HEK293 (cell line): Measurements from ENCODE around the gene FUCA1.

Source experiments
- CTCF ChIA-PET: fragments of 350-600 bp; formaldehyde crosslinking; extraction: SDS; loops from one replicate; lab custom pipeline; 2021; ENCODE audit warnings: antibody characterized with exemption; lab: Yijun Ruan, JAX
- POLR2A ChIA-PET: fragments of 300-600 bp; formaldehyde crosslinking; extraction: SDS; loops from one replicate; lab custom pipeline; 2020; ENCODE audit warnings: antibody characterized with exemption, inconsistent platforms; lab: Yijun Ruan, JAX
- H3K27ac ChIP-seq: fragments of 200-500 bp; sonication (Bioruptor generic); 2 replicates; pipeline ENCODE4 v1.5.1; 2014; ENCODE audit warnings: low read depth, low read length, control low read depth, inconsistent platforms; ENCODE audit errors: extremely low read depth
- H3K36me3 ChIP-seq, 2 experiments: fragments of 200-500 bp in 1 of 2; sonication (Bioruptor generic) in 1 of 2; 1 replicate in 1 of 2; 2 replicates in 1 of 2; pipeline ENCODE4 v1.5.1; 2014 to 2017; ENCODE audit warnings: inconsistent platforms in 2 of 2, low read length in 2 of 2; ENCODE audit not compliant: control insufficient read depth in 2 of 2, insufficient read depth in 1 of 2
- H3K4me1 ChIP-seq: fragments of 200-500 bp; sonication (Bioruptor generic); 2 replicates; pipeline ENCODE4 v1.5.1; 2014; ENCODE audit warnings: mild to moderate bottlenecking, low read length, inconsistent platforms; ENCODE audit not compliant: control insufficient read depth, insufficient read depth
- H3K4me3 ChIP-seq: 2 replicates; pipeline ENCODE4 v1.5.1; 2011; ENCODE audit warnings: low read depth, mild to moderate bottlenecking, control low read depth, low read length, moderate library complexity
- H3K9me3 ChIP-seq: fragments of 200-500 bp; sonication (Bioruptor generic); 2 replicates; pipeline ENCODE4 v1.5.1; 2014; ENCODE audit warnings: low read depth, low read length, inconsistent platforms; ENCODE audit not compliant: control insufficient read depth, insufficient read depth
- GLIS2 ChIP-seq: fragments of 450-650 bp; formaldehyde crosslinking; IDR thresholded peaks from 2 replicates; pipeline ENCODE4 v1.5.1; 2016; ENCODE audit warnings: missing biosample characterization, missing genetic modification characterization
- KLF17 ChIP-seq: fragments of 450-650 bp; formaldehyde crosslinking; IDR thresholded peaks from 2 replicates; pipeline ENCODE4 v1.5.1; 2016; ENCODE audit warnings: missing biosample characterization, missing genetic modification characterization
- KLF7 ChIP-seq: fragments of 450-650 bp; formaldehyde crosslinking; IDR thresholded peaks from 2 replicates; pipeline ENCODE4 v1.5.1; 2016; ENCODE audit warnings: missing biosample characterization, missing genetic modification characterization, borderline replicate concordance
- KLF9 ChIP-seq: fragments of 450-650 bp; formaldehyde crosslinking; IDR thresholded peaks from 2 replicates; pipeline ENCODE4 v1.5.1; 2016; ENCODE audit warnings: missing biosample characterization, missing genetic modification characterization, low read depth
- SALL2 ChIP-seq: fragments of 450-650 bp; formaldehyde crosslinking; IDR thresholded peaks from 2 replicates; pipeline ENCODE4 v1.5.0; 2017; ENCODE audit warnings: missing biosample characterization, mild to moderate bottlenecking, missing genetic modification characterization, borderline replicate concordance
- SCRT2 ChIP-seq: fragments of 450-650 bp; formaldehyde crosslinking; IDR thresholded peaks from 2 replicates; pipeline ENCODE4 v1.5.1; 2016; ENCODE audit warnings: missing biosample characterization, missing genetic modification characterization
- SP3 ChIP-seq: fragments of 450-650 bp; formaldehyde crosslinking; IDR thresholded peaks from 2 replicates; pipeline ENCODE4 v1.5.1; 2016; ENCODE audit warnings: missing biosample characterization, missing genetic modification characterization
- YY2 ChIP-seq: fragments of 450-650 bp; formaldehyde crosslinking; IDR thresholded peaks from 2 replicates; pipeline ENCODE4 v1.5.1; 2016; ENCODE audit warnings: missing biosample characterization, missing genetic modification characterization
- ZBTB8A ChIP-seq: fragments of 450-650 bp; formaldehyde crosslinking; IDR thresholded peaks from 2 replicates; pipeline ENCODE4 v1.5.1; 2016; ENCODE audit warnings: missing biosample characterization, missing genetic modification characterization
- ZFHX2 ChIP-seq: fragments of 450-650 bp; formaldehyde crosslinking; conservative IDR thresholded peaks from 2 replicates; pipeline ENCODE4 v1.5.1; 2016; ENCODE audit warnings: missing biosample characterization, missing genetic modification characterization
- ZFP3 ChIP-seq: fragments of 450-650 bp; formaldehyde crosslinking; IDR thresholded peaks from 2 replicates; pipeline ENCODE4 v1.5.1; 2016; ENCODE audit warnings: low read depth, missing biosample characterization, missing genetic modification characterization
- ZFP37 ChIP-seq: fragments of 450-650 bp; formaldehyde crosslinking; IDR thresholded peaks from 2 replicates; pipeline ENCODE4 v1.5.1; 2016; ENCODE audit warnings: missing biosample characterization, missing genetic modification characterization
- ZFP69B ChIP-seq: fragments of 450-650 bp; formaldehyde crosslinking; IDR thresholded peaks from 2 replicates; pipeline ENCODE4 v1.5.1; 2016; ENCODE audit warnings: missing biosample characterization, missing genetic modification characterization
- ZIC2 ChIP-seq: fragments of 450-650 bp; formaldehyde crosslinking; IDR thresholded peaks from 2 replicates; pipeline ENCODE4 v1.5.1; 2016; ENCODE audit warnings: missing biosample characterization, missing genetic modification characterization
- ZNF138 ChIP-seq: fragments of 450-650 bp; formaldehyde crosslinking; IDR thresholded peaks from 2 replicates; pipeline ENCODE4 v1.5.1; 2016; ENCODE audit warnings: missing biosample characterization, missing genetic modification characterization, borderline replicate concordance
- ZNF202 ChIP-seq: fragments of 450-650 bp; formaldehyde crosslinking; IDR thresholded peaks from 2 replicates; pipeline ENCODE4 v1.5.1; 2016; ENCODE audit warnings: missing biosample characterization, missing genetic modification characterization, borderline replicate concordance
- ZNF302 ChIP-seq: fragments of 450-650 bp; formaldehyde crosslinking; IDR thresholded peaks from 2 replicates; pipeline ENCODE4 v1.5.1; 2016; ENCODE audit warnings: missing biosample characterization, missing genetic modification characterization, low read depth
- ZNF324 ChIP-seq: fragments of 450-650 bp; formaldehyde crosslinking; IDR thresholded peaks from 2 replicates; pipeline ENCODE4 v1.5.1; 2016; ENCODE audit warnings: missing biosample characterization, missing genetic modification characterization
- ZNF37A ChIP-seq: fragments of 450-650 bp; IDR thresholded peaks from 2 replicates; pipeline ENCODE4 v1.5.1; 2018; ENCODE audit warnings: missing biosample characterization, missing genetic modification characterization
- ZNF433 ChIP-seq: fragments of 450-650 bp; formaldehyde crosslinking; IDR thresholded peaks from 2 replicates; pipeline ENCODE4 v1.5.1; 2016; ENCODE audit warnings: missing biosample characterization, missing genetic modification characterization, low read depth
- ZNF501 ChIP-seq: fragments of 450-650 bp; formaldehyde crosslinking; IDR thresholded peaks from 2 replicates; pipeline ENCODE4 v1.5.1; 2016; ENCODE audit warnings: missing biosample characterization, missing genetic modification characterization
- ZNF510 ChIP-seq: fragments of 450-650 bp; formaldehyde crosslinking; IDR thresholded peaks from 2 replicates; pipeline ENCODE4 v1.5.1; 2018; ENCODE audit warnings: mild to moderate bottlenecking, missing genetic modification characterization, missing biosample characterization; ENCODE audit not compliant: insufficient replicate concordance
- ZNF514 ChIP-seq: fragments of 450-650 bp; formaldehyde crosslinking; IDR thresholded peaks from 2 replicates; pipeline ENCODE4 v1.5.1; 2016; ENCODE audit warnings: missing biosample characterization, missing genetic modification characterization
- ZNF555 ChIP-seq: fragments of 450-650 bp; formaldehyde crosslinking; conservative IDR thresholded peaks from 2 replicates; pipeline ENCODE4 v1.5.1; 2017; ENCODE audit warnings: missing biosample characterization, mild to moderate bottlenecking, missing genetic modification characterization, inconsistent platforms
- ZNF561 ChIP-seq: fragments of 450-650 bp; IDR thresholded peaks from 2 replicates; pipeline ENCODE4 v1.5.1; 2018; ENCODE audit warnings: missing biosample characterization, missing genetic modification characterization, borderline replicate concordance
- ZNF610 ChIP-seq: fragments of 450-650 bp; formaldehyde crosslinking; IDR thresholded peaks from 2 replicates; pipeline ENCODE4 v1.5.1; 2016; ENCODE audit warnings: missing biosample characterization, missing genetic modification characterization, borderline replicate concordance
- ZNF623 ChIP-seq: fragments of 450-650 bp; formaldehyde crosslinking; IDR thresholded peaks from 2 replicates; pipeline ENCODE4 v1.5.1; 2016; ENCODE audit warnings: missing biosample characterization, missing genetic modification characterization
- ZNF660 ChIP-seq: fragments of 450-650 bp; IDR thresholded peaks from 2 replicates; pipeline ENCODE4 v1.5.1; 2018; ENCODE audit warnings: missing biosample characterization, mild to moderate bottlenecking, missing genetic modification characterization
- ZNF791 ChIP-seq: fragments of 450-650 bp; formaldehyde crosslinking; IDR thresholded peaks from 2 replicates; pipeline ENCODE4 v1.5.1; 2016; ENCODE audit warnings: missing biosample characterization, missing genetic modification characterization
- ZSCAN18 ChIP-seq: fragments of 450-650 bp; formaldehyde crosslinking; IDR thresholded peaks from 2 replicates; pipeline ENCODE4 v1.5.1; 2016; ENCODE audit warnings: missing biosample characterization, missing genetic modification characterization
- ZXDB ChIP-seq: fragments of 450-650 bp; formaldehyde crosslinking; IDR thresholded peaks from 2 replicates; pipeline ENCODE4 v1.5.1; 2016; ENCODE audit warnings: missing biosample characterization, missing genetic modification characterization
- TF ChIP-seq, protein P1 (sequence below): IDR thresholded peaks from 2 replicates; pipeline ENCODE4 v1.6.1; 2011; ENCODE audit warnings: mild to moderate bottlenecking, low read depth, low read length, borderline replicate concordance
- TF ChIP-seq, protein P2 (sequence below): fragments of 450-650 bp; formaldehyde crosslinking; IDR thresholded peaks from 2 replicates; pipeline ENCODE4 v1.5.1; 2016; ENCODE audit warnings: missing biosample characterization, missing genetic modification characterization

The FUCA1 gene

GRCh38 chr1:23825076-23825761, 42.9 kb downstream of the FUCA1 start, which contains the start of gene HMGCL:
HMGCL (minus strand) TSS chr1:23825429; CDS start chr1:23825415, 14 bp downstream.
- Histone ChIP-seq H3K4me3 (peak within 1 kb of the TSS; percentile 97), H3K27ac (peak within 1 kb of the TSS; percentile 57), H3K36me3 (no peaks in the 10 kb centered on the region), H3K9me3 (no peaks in the 10 kb centered on the region), H3K4me1 (no peaks in the 10 kb centered on the region)
- ChIA-PET CTCF (interaction anchor here (0.6 to 5.7 kb wide), 6 partner anchors 13 to 204 kb away, joined by 3 to 80 read pairs (median 4); partner anchors contain the start of gene PITHD1), POLR2A (interaction anchor here (0.6 to 3.1 kb wide), 16 partner anchors 9 to 218 kb away, joined by 3 to 11 read pairs (median 4); partner anchors contain the start of genes GALE, PITHD1 and PNRC2)
- TF ChIP-seq ZSCAN18 (tag by site-specific recombination) = no peak
- peak; percentile 40; the same call in 1 of the 2 replicates for TF ChIP-seq ZBTB8A (tag by site-specific recombination)
- no peak for TF ChIP-seq SCRT2 (tag by site-specific recombination)
- TF ChIP-seq ZXDB (tag by site-specific recombination) = peak; percentile 75; the same call in 1 of the 2 replicates
- no peak for TF ChIP-seq ZFP3 (tag by site-specific recombination)
- TF ChIP-seq ZNF610 (tag by site-specific recombination) = no peak
- TF ChIP-seq, protein P1, sequence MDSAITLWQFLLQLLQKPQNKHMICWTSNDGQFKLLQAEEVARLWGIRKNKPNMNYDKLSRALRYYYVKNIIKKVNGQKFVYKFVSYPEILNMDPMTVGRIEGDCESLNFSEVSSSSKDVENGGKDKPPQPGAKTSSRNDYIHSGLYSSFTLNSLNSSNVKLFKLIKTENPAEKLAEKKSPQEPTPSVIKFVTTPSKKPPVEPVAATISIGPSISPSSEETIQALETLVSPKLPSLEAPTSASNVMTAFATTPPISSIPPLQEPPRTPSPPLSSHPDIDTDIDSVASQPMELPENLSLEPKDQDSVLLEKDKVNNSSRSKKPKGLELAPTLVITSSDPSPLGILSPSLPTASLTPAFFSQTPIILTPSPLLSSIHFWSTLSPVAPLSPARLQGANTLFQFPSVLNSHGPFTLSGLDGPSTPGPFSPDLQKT = no peak
- no peak for TF ChIP-seq ZNF555
- 0 out of 2 replicates have a peak, but pooled peaks have one; percentile 40 for TF ChIP-seq ZNF561
- TF ChIP-seq ZNF514 (tag by site-specific recombination) = no peak
- TF ChIP-seq ZNF324 = no peak; the same call in 1 of the 2 replicates
- TF ChIP-seq ZNF433 = no peak
- TF ChIP-seq ZNF791 = no peak
- TF ChIP-seq ZNF501 (tag by site-specific recombination) = peak; percentile 82
- TF ChIP-seq, protein P2, sequence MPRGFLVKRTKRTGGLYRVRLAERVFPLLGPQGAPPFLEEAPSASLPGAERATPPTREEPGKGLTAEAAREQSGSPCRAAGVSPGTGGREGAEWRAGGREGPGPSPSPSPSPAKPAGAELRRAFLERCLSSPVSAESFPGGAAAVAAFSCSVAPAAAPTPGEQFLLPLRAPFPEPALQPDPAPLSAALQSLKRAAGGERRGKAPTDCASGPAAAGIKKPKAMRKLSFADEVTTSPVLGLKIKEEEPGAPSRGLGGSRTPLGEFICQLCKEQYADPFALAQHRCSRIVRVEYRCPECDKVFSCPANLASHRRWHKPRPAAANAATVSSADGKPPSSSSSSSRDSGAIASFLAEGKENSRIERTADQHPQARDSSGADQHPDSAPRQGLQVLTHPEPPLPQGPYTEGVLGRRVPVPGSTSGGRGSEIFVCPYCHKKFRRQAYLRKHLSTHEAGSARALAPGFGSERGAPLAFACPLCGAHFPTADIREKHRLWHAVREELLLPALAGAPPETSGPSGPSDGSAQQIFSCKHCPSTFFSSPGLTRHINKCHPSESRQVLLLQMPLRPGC = no peak
- no peak for TF ChIP-seq ZNF37A (tag by site-specific recombination)
- TF ChIP-seq ZNF138 (tag by site-specific recombination) = no peak
- no peak for TF ChIP-seq ZNF302 (tag by site-specific recombination)
- no peak for TF ChIP-seq ZNF202 (tag by site-specific recombination)
- TF ChIP-seq YY2 = peak; percentile 92
- no peak for TF ChIP-seq ZNF510
- TF ChIP-seq ZFHX2 = peak; percentile 84
- peak; percentile 76; the same call in 1 of the 2 replicates for TF ChIP-seq ZNF660
- peak; percentile 79 for TF ChIP-seq SP3
- TF ChIP-seq ZIC2 (tag by site-specific recombination) = peak; percentile 44
- TF ChIP-seq KLF17 (tag by site-specific recombination) = peak; percentile 84
- TF ChIP-seq SALL2 = no peak
- TF ChIP-seq ZNF623 (tag by site-specific recombination) = 0 out of 2 replicates have a peak, but pooled peaks have one; percentile 21
- TF ChIP-seq ZFP69B = peak; percentile 66; the same call in 1 of the 2 replicates
- TF ChIP-seq KLF9 (tag by site-specific recombination) = peak; percentile 98
- TF ChIP-seq KLF7 (tag by site-specific recombination) = peak; percentile 33; the same call in 1 of the 2 replicates
- peak; percentile 76; the same call in 1 of the 2 replicates for TF ChIP-seq ZFP37 (tag by site-specific recombination)
- peak; percentile 44; the same call in 1 of the 2 replicates for TF ChIP-seq GLIS2 (tag by site-specific recombination)
